Activated gamma-delta T cell (primary cell): ENCODE results near the gene RNF7.
A peak's percentile ranks its signal among the peaks of the same experiment; 100 is the strongest.
"Not testable (repeated sequence)": the region's sequence is repeated elsewhere in the genome, so short reads cannot be mapped to it uniquely, and the experiment has no call there.

Experiments
- DNase-seq: peaks from one replicate; lab custom pipeline; 2025; lab: John Stamatoyannopoulos, UW

RNF7 gene

GRCh38 chr3:141782386-141782932 lies 44.4 kb downstream of the RNF7 start:
- DNase-seq = no peak

GRCh38 chr3:141783632-141784031 lies 45.5 kb downstream of the RNF7 start:
- no peak for DNase-seq

- DNase-seq = no peak
These were observed 46.0 kb downstream of the RNF7 start for GRCh38 chr3:141784096-141784495.

GRCh38 chr3:141784531-141784930 lies 46.4 kb downstream of the RNF7 start:
- DNase-seq = no peak

DNA sequence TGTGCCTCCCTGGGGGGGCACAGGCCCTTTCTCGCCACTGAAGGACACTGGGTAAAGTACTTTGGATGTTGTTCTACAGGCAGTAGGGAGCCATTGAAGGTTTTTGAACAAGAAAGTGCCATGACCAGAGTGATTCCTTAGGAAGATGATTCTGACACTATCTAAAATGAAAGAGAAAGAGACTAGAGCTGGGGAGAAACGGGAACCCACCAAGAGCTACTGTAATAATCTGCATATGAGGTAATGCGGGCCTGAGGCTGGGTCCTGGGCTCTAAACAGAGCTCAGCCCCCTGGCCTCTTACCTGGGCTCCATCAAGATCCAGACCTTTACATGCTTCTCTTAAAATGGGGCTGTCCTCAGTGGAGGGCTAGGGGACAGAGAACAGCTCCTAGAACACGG lies 50.1 kb downstream of the RNF7 start:
- no peak for DNase-seq

- DNase-seq = not testable (repeated sequence)
These were observed 50.7 kb downstream of the RNF7 start for GRCh38 chr3:141788750-141789149.

GRCh38 chr3:141789281-141789680 lies 51.2 kb downstream of the RNF7 start:
- DNase-seq = no peak

DNA sequence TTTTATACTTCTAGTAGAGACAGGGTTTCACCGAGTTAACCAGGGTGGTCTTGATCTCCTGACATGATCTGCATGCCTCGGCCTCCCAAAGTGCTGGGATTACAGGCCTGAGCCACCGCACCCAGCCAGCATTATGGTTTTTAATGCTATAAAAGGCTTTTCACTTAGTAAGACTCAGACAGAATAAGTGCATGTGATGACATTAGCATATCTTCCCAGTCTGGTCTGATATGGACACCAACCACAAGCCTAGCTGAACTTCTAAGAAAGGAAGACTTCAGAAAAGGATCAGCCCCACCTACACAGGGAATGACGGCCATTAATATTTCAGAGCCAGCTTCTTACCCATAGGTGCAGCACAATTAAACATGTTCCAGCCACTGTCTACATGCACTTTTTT lies 52.1 kb downstream of the RNF7 start:
- no peak for DNase-seq

DNA sequence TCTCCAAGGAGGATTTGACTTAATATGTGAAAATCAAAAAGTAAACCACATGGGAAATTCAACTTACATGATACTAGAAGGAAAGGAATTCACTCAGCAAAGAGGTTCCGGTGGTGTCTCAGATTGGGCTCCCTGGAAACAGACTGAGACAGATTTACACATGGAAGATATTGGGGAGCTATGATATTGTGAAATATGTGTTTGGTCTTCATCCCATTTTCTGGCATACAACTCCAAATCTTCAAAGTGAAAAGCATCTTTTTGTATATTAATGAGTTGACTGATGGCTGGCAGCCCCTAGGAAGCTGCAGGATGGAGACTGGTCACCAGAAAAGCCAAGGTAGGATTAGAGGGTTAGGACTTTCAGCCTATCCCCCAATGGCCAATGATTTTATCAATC lies 54.4 kb downstream of the RNF7 start:
- no peak for DNase-seq

GRCh38 chr3:141793476-141794260 lies 55.6 kb downstream of the RNF7 start:
- no peak for DNase-seq

GRCh38 chr3:141795276-141795675 lies 57.2 kb downstream of the RNF7 start:
- DNase-seq = no peak

GRCh38 chr3:141795741-141796080 lies 57.6 kb downstream of the RNF7 start:
- DNase-seq = no peak

DNA sequence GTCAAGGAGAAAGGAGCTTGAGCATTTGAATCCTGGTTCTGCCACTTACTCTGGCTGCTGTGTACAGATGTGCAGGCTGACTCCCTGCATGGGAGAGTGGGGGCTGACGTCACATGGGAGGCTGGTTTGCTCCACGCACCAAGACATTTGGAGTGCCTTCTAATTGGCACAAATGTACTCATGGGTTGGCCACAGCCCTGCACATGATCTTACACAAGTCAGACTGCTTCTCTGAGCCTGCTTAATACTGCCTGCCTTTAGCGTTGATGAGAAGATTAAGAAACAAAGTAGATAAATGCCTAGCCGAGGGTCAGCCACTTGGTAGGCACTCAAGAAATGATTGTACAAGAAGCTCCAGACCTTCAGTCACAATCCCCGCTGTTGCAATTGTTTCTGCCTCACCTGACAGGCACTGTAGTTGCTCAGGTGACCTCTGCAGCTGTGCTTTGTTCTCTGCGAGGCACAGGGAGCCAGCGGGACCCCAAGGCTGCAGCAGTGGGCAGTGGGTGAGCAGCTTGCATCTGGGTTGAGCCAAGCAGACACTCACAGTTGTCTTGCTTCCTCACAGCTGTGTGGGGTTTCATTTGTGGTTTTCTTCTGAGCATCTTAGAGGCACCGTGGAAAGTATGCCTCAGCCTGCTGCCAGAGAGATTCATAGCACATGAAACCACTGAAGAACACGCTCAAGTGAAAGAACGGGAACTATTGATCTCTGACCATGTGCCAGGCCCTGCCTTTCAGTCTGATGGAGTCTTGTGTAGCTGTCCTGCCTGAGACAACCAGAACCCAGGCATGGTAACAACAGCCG lies 58.2 kb downstream of the RNF7 start:
- peak; percentile 12 for DNase-seq
